ENCODE results near the gene EFCAB13. TPM values are rescaled to one million over a fixed set of nuclear protein-coding genes. Genes with fewer than 3 reads are reported as not detected.

Gene EFCAB13
- polyA plus RNA-seq, 1 donor from 2014 or later, result 10.2 TPM

Other genes starting within 250 kb of the EFCAB13 start
- gene CDC27, start 134.7 kb upstream of the EFCAB13 start, polyA plus RNA-seq, result 90.9 TPM
- not detected for gene MYL4, start 114.6 kb upstream of the EFCAB13 start, polyA plus RNA-seq
- gene ITGB3, start 70.1 kb upstream of the EFCAB13 start, polyA plus RNA-seq, result 3.4 TPM
- 45.0 TPM for gene NPEPPS, start 207.2 kb downstream of the EFCAB13 start, polyA plus RNA-seq